Fibroblast of the aortic adventitia (primary cell): ENCODE measurements around the gene SPOCK1. TPM values are rescaled to one million over a fixed set of nuclear protein-coding genes. Genes with fewer than 3 reads are reported as not detected.
A peak's percentile ranks its signal among the peaks of the same experiment; 100 is the strongest.

Experiments
- DNase-seq: peaks from one replicate; pipeline ENCODE4 v3.0.0-alpha.2; 2010; ENCODE audit warnings: low read depth
- H3K4me3 ChIP-seq: 2 replicates; pipeline ENCODE4 v1.5.1; 2011; ENCODE audit warnings: low read depth, mild to moderate bottlenecking, control low read depth, low read length, moderate library complexity
- total RNA-seq: library from RNA; depleted of rRNA; stranded (reverse); fragments of >200 nt; gene quantifications from 2 replicates; pipeline ENCODE4 v1.2.3, GENCODE V29; 2012; ENCODE audit warnings: low replicate concordance
- TF ChIP-seq, protein P1 (sequence below): IDR thresholded peaks from 2 replicates; pipeline ENCODE4 v1.5.1; 2011; ENCODE audit warnings: mild to moderate bottlenecking, low read length, control low read depth, inconsistent platforms; ENCODE audit not compliant: insufficient read depth

The SPOCK1 gene
- total RNA-seq, 1 donor = 174 TPM

DNA sequence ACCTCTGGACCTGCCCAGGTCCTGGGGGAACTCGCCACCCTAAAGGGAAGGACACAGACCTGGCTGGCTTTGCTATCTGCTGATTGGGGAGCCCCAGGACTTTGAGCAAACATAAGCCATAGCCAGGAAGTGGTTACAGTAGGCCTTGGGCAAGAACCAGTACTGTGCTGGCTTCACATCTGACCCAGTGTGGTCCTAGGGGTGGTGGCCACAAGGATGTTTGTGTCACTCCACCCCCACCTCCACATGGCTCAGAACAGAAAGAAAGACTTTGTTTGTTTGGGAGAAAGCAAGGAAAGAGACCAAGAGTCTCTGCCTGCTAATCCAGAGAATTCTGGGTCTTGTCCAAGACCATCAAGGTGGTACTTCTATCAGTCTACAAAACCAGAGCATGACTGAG is 334.2 kb downstream of the SPOCK1 start:
- DNase-seq = no peak
- TF ChIP-seq, protein P1, sequence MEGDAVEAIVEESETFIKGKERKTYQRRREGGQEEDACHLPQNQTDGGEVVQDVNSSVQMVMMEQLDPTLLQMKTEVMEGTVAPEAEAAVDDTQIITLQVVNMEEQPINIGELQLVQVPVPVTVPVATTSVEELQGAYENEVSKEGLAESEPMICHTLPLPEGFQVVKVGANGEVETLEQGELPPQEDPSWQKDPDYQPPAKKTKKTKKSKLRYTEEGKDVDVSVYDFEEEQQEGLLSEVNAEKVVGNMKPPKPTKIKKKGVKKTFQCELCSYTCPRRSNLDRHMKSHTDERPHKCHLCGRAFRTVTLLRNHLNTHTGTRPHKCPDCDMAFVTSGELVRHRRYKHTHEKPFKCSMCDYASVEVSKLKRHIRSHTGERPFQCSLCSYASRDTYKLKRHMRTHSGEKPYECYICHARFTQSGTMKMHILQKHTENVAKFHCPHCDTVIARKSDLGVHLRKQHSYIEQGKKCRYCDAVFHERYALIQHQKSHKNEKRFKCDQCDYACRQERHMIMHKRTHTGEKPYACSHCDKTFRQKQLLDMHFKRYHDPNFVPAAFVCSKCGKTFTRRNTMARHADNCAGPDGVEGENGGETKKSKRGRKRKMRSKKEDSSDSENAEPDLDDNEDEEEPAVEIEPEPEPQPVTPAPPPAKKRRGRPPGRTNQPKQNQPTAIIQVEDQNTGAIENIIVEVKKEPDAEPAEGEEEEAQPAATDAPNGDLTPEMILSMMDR = no peak
- H3K4me3 ChIP-seq = no peak overlapping the region

DNA sequence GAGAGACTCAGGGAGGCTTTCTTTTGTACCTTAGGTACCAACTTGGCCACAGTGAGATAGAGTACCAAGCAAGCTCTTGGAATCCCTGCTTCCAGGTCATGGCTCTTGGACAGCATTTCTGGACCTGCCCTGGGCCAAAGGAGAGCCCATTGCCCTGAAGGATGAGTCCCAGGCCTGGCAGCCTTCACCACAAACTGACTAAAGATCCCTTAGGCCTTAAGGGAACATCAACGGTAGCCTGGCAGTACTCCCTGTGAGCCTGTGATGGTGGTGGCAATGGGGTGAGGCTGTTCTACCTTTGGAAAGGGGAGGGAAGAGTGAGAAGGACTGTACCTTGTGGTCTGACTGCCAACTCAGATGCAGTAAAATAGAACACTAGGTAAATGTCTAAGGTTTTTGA is 334.6 kb downstream of the SPOCK1 start:
- no peak for DNase-seq
- H3K4me3 ChIP-seq = no peak overlapping the region
- TF ChIP-seq, protein P1 = no peak

DNA sequence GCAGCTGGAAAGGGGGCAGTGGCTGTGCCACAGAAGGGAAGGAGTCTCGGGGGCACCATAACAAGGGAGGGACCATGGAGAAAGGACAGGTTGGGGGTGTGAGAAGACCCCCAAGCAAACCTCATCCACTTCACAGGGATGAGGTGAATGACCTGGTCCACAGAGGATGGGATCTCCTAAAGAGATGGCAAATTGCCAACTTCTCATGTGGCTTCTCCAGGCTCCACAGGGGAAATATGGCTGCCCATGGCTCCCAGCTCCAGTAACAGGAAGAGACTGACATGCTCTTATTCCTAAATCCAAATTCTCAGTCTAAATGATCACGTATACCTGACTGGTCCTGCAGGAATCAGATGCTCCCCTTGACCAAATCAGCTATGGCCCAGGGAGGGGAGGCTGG is 340.4 kb downstream of the SPOCK1 start:
- no peak overlapping the region for H3K4me3 ChIP-seq
- TF ChIP-seq, protein P1 = no peak
- DNase-seq = no peak

DNA sequence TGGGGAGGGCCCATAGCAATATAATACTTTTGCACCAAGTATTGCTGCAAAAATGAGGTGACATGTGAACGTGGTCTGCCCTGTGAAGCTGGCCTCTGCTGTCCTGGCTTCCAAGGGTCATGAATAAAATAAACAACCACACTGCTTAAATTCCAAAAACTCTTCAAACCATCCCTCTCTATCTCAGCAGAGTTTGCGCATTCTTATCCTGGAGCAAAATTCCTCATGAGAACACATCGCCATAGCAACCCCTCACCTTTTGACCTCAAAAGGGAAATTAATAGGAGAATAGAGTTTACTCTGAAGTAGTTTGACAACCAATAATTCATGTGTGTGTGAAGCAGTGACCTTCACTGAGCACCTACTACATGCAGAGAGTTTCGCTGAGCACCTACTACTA is 342.9 kb downstream of the SPOCK1 start:
- TF ChIP-seq, protein P1 = no peak

DNA sequence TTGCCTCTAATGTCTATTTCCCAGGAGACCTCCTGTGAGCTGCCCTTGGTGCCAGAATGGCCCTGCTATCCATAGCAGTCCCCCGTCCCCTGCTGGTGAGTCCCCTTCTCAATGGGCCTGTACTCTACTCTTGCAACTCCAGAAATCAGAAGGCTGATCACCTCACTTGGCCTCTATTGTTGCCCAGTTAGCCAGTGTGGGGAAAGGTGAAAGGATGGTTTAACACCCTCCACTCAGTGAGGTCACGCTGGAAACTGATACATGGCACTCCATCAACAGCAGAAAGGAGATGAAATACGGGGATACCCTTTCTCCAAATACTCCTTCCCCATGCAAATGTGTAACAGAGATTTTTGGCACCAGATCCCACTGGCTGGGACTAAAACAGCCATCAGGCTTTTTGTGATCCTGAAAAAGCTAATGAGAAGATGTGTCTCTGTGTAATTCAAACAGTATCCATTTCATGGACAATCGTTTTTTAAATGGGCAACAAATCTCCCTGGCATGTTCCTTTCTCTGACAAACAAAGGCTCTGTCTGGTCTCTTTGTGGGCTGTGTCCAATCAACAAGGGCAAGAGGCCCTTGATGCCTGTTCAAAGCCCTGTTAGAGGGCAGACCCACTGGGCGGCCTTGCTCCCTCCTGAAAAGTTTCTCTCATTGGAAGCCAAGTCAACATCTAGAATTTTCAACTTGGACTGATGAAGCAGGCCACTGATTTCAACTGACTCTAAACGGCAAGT is 343.7 kb downstream of the SPOCK1 start:
- H3K4me3 ChIP-seq = no peak overlapping the region
- DNase-seq = no peak
- TF ChIP-seq, protein P1 = no peak

More for the DNA sequence above, 342.9 kb downstream of the SPOCK1 start:
- DNase-seq = peak; percentile 4
- no peak overlapping the region for H3K4me3 ChIP-seq

DNA sequence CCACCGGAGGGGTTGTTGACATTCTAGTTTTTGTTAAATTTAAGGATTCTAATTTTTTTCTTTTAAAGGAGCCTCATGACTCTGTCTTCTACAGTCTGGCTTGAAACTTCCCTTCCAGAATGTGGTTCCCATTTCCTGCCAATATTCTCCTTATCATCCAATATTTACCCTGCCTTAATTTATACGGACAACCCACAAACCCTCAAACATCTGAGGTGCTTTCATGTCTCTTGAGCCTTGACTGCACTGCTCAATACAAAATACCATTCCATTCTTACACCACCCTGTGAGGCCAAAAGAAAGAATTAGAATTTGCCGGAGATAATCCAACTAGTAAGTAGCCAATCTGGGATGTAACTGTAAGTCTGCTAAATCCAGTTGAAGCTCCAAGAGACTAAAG is 346.5 kb downstream of the SPOCK1 start:
- TF ChIP-seq, protein P1 = no peak
- DNase-seq = peak; percentile 47
- H3K4me3 ChIP-seq = no peak overlapping the region

DNA sequence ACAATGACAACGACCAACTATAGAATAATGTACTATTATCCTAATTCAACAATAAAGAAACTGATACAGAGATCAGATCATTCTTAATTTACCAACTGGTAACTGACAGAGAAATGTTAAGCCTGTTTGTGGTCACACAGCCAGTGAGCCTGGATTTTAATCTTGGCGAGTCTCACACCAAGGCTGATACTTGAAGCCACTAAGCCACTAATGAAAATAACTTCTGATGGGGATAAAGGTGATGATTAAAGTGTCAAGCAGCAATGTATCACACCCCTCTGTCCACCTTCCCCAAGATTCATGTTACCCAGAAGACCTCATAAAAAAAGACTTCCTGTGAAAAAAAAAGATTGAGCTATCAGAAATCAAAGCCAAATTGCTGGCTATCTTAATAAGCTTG is 350.5 kb downstream of the SPOCK1 start:
- no peak overlapping the region for H3K4me3 ChIP-seq
- TF ChIP-seq, protein P1 = no peak
- DNase-seq = no peak
